ENCODE measurements around the gene SPATA31C2. TPM values are rescaled to one million over a fixed set of nuclear protein-coding genes. Genes with fewer than 3 reads are reported as not detected.
"Not testable (repeated sequence)": the region's sequence is repeated elsewhere in the genome, so short reads cannot be mapped to it uniquely, and the experiment has no call there.

The SPATA31C2 gene
- polyA plus RNA-seq, 12 donors, result 0.08 to 0.32 (median 0.17) TPM; not detected in 6

DNA sequence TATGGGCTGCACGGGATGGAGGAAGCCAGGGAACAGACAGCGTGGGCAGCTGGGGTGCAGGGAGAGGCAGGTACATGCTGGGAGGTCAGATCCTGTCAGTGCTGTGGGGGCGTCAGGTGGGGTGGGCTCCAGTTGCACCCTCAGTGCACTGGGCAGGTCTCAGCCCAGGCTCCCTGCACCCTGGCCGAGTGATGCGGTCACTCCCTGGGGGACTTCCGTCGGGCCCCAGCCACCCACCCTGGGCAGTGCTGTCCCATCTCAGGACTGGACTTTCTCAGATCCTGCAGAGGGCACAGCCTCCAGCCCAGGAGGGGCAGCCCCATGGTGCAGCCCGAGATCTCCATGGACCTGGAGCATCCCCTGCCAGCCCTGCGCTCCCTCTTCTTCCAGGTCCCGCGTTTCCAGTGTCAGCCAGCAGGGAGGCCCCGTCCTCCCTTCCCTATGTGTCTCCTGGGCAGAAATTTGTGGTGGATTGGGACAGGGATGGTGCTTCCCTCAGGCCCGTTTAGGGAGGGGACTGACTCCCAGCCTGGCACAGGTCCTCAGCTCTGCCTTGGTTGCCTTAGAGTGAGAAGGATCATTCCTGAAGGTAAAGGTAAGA, 10.5 kb downstream of the SPATA31C2 start:
- DNase-seq, result not testable (repeated sequence)

DNA sequence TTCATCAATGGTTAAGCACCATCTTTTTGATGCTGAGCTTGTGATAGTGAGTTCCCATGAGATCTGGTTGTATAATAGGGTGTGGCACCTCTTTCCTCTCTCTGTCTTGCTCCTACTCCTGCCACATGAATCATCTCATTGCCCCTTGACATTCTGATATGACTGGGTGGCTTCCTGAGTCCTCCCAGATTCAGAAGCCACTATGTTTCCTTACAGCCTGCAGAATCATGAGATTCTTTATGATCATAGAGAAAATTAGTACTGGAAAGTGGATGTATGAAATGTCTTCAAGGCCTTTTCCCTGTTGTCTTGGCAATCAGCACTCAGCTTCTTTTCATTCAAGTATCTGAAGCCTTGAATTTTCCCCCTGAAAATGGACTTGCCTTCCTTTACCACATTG, 14.9 kb downstream of the SPATA31C2 start:
- not testable (repeated sequence) for DNase-seq

- not testable (repeated sequence) for DNase-seq
Measured at GRCh38 chr9:88118121-88118520, 20.2 kb downstream of the SPATA31C2 start.

- not testable (repeated sequence) for DNase-seq
Measured at GRCh38 chr9:88114968-88115612, 23.2 kb downstream of the SPATA31C2 start.

DNA sequence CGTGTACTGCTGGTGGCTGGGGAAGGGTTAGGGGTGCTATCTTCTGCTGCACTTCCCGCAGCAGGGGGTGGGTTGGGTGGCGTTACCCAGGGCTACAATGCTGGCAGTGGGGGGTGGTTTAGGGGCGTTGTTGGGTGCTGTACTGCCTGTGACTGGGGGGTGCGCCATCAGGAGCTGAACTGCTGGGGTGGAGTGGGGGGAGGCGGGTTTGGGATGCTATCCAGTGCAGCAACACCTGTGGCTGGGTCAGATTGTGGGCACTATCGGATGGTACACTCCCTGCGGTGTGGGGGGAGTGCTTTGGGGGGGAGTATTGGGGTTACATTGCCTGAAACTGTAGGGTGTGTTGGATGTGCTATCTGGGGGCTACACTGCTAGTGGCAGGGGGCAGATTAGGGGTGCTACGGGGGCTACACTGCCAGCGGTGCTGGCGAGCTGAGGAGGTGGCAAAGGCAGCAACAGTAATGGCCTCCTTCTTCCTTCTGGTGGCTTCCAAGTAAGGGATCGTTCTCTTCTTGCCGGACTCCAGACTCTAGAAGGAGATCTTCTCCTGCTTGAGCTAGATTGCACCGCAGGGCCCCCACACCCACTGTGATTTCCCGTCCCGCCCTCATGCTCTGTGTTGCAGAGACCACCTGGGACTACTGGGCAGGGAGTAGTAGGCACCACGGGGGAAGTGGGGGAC, 23.9 kb downstream of the SPATA31C2 start:
- not testable (repeated sequence) for DNase-seq

- DNase-seq, result not testable (repeated sequence)
Measured at GRCh38 chr9:88113156-88114130, 24.8 kb downstream of the SPATA31C2 start.

DNA sequence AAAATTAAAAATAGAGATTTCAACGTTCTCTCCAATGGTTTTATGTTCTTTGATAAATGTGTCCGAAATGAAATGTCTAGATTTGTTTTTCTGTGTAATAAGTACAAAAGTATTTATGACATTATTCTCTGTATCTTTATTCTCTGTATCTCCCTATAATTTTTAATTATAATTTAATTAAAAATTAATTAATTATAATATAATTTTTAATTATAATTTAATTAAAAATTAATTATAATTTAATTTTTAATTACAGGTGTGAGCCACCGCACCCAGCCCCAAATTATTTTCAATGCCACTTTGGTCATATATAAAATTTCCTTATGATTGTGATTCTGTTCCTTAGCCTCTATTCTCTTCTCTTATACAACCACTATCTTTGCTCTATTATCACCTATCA, 28.2 kb downstream of the SPATA31C2 start:
- no peak for DNase-seq

GRCh38 chr9:88108779-88109178, 29.5 kb downstream of the SPATA31C2 start:
- no peak for DNase-seq

DNA sequence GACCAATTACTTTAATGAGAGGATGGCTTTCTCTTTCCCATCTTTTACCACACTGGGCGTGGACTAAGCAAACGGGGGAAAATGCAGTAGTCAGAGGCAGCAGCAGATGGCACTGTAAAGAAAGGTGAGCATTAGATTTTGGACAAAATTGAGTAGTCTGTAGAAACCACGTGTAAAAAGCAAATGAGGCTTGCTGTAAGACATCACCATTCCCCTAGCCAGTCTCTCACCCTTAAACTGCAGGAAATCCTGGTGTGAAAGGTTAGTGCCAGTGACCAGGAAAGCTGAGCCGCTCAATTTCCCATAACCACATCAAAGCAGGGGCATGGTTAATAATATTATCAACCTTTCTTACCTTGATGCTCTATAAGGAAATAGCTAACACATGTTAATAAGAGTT, 31.8 kb downstream of the SPATA31C2 start:
- peak; percentile 28 for DNase-seq

GRCh38 chr9:88092797-88093331, 45.4 kb downstream of the SPATA31C2 start:
- DNase-seq, result no peak

- no peak for DNase-seq
Measured at GRCh38 chr9:88090151-88090581, 48.1 kb downstream of the SPATA31C2 start.

DNA sequence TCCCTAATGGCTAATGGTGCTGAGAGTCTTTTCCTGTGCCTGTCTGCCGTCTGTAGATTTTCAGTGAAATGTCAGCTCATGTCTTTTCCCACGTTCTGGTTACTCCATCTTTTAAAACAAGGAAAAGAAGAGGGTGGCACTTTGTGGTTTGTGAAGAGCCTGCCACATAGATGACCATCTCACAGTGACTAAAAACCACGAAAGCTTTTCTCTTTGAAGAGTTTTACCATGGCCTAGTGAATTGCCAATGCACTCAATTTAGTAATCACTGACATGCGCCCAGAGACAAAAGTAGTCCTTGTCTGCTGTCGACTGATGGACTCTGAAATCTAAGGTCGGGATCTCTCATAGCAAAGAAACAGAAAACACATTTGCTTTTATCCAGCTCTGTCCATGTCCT, 50.4 kb downstream of the SPATA31C2 start:
- no peak for DNase-seq

GRCh38 chr9:88085476-88085875, 52.8 kb downstream of the SPATA31C2 start:
- DNase-seq, result no peak

DNA sequence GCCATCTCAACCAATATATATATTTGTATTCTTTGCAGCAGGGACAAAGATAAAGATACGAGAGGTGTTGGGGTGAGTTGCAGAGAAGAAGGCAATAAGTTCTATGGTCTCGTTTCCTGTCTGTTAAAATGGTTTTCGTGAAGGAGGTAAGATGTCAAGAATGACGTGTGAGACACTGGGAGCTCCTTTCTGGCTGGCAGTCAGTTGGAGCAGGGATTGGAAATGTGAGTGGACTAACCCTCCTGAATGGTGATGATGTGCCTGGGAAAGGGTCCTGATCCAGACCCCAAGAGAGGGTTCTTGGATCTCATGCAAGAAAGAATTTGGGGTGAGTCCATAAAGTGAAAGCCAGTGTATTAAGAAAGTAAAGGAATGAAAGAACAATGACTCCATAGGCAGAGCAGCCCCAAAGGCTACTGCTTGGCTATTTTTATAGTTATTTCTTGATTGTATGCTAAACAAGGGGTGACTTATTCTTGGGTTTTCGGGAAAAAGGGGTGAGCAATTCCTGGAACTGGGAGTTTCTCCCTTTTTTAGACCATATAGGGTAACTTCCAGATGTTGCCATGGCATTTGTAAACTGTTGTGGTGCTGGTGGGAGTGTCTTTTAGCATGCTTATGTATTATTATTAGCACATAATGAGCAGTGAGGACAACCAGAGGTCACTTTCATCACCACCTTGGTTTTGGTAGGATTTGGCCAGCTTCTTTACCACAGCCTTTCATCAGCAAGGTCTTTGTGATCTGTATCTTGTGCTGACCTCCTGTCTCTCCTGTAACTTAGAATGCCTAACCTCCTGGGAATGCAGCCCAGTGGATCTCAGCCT, 53.7 kb downstream of the SPATA31C2 start:
- no peak for DNase-seq

Other genes with a start within 250 kb of the SPATA31C2 start
- under 1 TPM in 5 of 12 donors, not detected in 7; 0.07 to 0.70 (median 0.26) TPM for gene SPATA31C1, start 220.5 kb downstream of the SPATA31C2 start, polyA plus RNA-seq (ENCODE audit: insufficient read length in 12 of 12)
- gene CDK20, start 163.9 kb downstream of the SPATA31C2 start, polyA plus RNA-seq (ENCODE audit: insufficient read length in 12 of 12), result 1 to 10 TPM in 11 of 12 donors, not detected in 1; 5.0 to 9.2 (median 6.6) TPM
- gene SPIN1, start 250.0 kb upstream of the SPATA31C2 start, polyA plus RNA-seq (ENCODE audit: insufficient read length in 12 of 12), result 10 to 100 TPM in 11 of 12 donors, not detected in 1; 57.5 to 85.0 (median 75.6) TPM

Measured in muscle of arm (tissue), 12 donors.